Effector memory CD8-positive, alpha-beta T cell (primary cell): ENCODE results near the gene DOLPP1.

Experiments used
- ATAC-seq: fragments of 150-1000 bp; cut with Tn5 transposase; replicated peaks from 2 replicates; pipeline ENCODE4 v1.10.0; 2021; ENCODE audit warnings: mild to moderate bottlenecking, moderate library complexity
- DNase-seq, 3 experiments: peaks; one replicate each; pipeline ENCODE4 v3.0.0; 2021
- H3K27ac Mint-ChIP-seq, 2 donors: one replicate each; pipeline ENCODE4 v1.8.0; 2022; ENCODE audit warnings: mild to moderate bottlenecking in 2 of 2, mixed read lengths in 2 of 2, moderate library complexity in 2 of 2
- H3K27me3 Mint-ChIP-seq, 2 donors: one replicate each; pipeline ENCODE4 v1.8.0; 2022; ENCODE audit warnings: mixed read lengths in 2 of 2
- H3K36me3 Mint-ChIP-seq: one replicate; pipeline ENCODE4 v1.8.0; 2022; ENCODE audit warnings: mild to moderate bottlenecking, moderate library complexity, mixed read lengths; ENCODE audit not compliant: insufficient read depth
- H3K4me1 Mint-ChIP-seq, 2 donors: one replicate each; pipeline ENCODE4 v1.8.0; 2022; ENCODE audit warnings: low read depth in 2 of 2, mixed read lengths in 2 of 2
- H3K4me3 Mint-ChIP-seq, 2 donors: one replicate each; pipeline ENCODE4 v1.8.0; 2022; ENCODE audit warnings: mild to moderate bottlenecking in 2 of 2, mixed read lengths in 2 of 2, moderate library complexity in 2 of 2
- H3K9me3 Mint-ChIP-seq, 2 donors: one replicate each; pipeline ENCODE4 v1.8.0; 2022; ENCODE audit warnings: mixed read lengths in 2 of 2

Gene DOLPP1

GRCh38 chr9:129071526-129072126, 9.3 kb upstream of the DOLPP1 start:
- H3K36me3 Mint-ChIP-seq, result peaks cover 23% of the 10 kb centered on the region
- no peaks in the 10 kb centered on the region for H3K9me3 Mint-ChIP-seq
- H3K4me3 Mint-ChIP-seq, result peak overlapping the region in 1 of 2 donors; percentile 59
- H3K27ac Mint-ChIP-seq, result peak overlapping the region in 1 of 2 donors; percentile 68
- H3K27me3 Mint-ChIP-seq, result no peaks in the 10 kb centered on the region
- ATAC-seq, result peak; percentile 37
- H3K4me1 Mint-ChIP-seq, result peaks cover 11 to 38% of the 10 kb centered on the region in 2 donors
- peak; percentile 21 to 51 (median 38) for DNase-seq

DNA sequence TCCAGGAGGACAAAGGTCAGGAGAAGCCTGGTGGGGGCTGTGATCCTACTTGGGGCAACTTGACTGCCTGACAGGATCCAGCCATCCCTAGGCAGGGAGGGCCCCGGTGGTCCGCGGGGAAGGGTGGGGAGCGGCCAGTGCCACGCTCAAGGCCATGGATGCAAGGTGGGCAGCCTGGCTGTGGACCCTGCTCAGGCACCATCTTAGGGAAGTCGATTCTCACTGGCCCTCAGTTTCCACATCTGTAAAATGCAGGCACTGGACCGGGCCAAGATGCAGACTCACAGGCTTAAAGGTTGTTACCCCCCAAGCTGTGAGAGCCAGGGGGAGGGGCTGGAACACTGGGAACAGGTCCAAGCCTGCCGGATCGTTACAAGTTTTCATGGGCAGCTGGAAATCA, 8.7 kb upstream of the DOLPP1 start:
- Mint-ChIP-seq H3K27ac (peak overlapping the region in 1 of 2 donors; percentile 68), H3K4me3 (peak overlapping the region in 1 of 2 donors; percentile 59)

GRCh38 chr9:129073404-129073803, 7.5 kb upstream of the DOLPP1 start:
- Mint-ChIP-seq H3K36me3 (peaks cover 19% of the 10 kb centered on the region), H3K27me3 (no peaks in the 10 kb centered on the region), H3K4me3 (peak overlapping the region in 1 of 2 donors; percentile 43), H3K9me3 (no peaks in the 10 kb centered on the region), H3K4me1 (peaks cover 9 to 34% of the 10 kb centered on the region in 2 donors), H3K27ac (peak overlapping the region; percentile 48 to 70)
- DNase-seq (no peak), ATAC-seq (peak; percentile 57)

More for the DNA sequence above, 8.7 kb upstream of the DOLPP1 start:
- Mint-ChIP-seq H3K4me1 (peaks cover 11 to 38% of the 10 kb centered on the region in 2 donors), H3K27me3 (no peaks in the 10 kb centered on the region), H3K9me3 (no peaks in the 10 kb centered on the region), H3K36me3 (peaks cover 19% of the 10 kb centered on the region)
- no peak for ATAC-seq
- DNase-seq, result no peak

DNA sequence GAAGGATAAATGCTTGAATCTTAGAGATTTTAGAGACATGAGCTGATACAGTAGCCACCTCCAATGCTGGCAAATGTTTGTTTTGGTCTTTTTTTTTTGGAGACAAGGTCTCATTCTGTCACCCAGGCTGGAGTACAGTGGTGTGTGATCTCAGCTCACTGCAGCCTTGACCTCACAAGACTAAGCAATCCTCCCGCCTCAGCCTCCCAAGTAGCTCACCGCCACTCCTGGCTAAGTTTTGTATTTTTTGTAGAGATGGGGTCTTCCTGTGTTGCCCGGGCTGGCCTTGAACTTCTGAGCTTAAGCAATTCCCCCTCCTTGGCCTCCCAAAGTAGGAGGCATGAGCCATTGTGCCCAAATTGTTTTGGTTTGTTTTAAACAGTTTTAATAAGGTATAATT, 6.8 kb upstream of the DOLPP1 start:
- H3K4me3 Mint-ChIP-seq, result no peak overlapping the region
- no peak for ATAC-seq
- no peaks in the 10 kb centered on the region for H3K27me3 Mint-ChIP-seq
- H3K27ac Mint-ChIP-seq, result no peak overlapping the region
- H3K4me1 Mint-ChIP-seq, result peaks cover 3 to 32% of the 10 kb centered on the region in 2 donors
- no peak for DNase-seq
- H3K9me3 Mint-ChIP-seq, result no peaks in the 10 kb centered on the region
- H3K36me3 Mint-ChIP-seq, result peaks cover 17% of the 10 kb centered on the region

GRCh38 chr9:129075996-129076639, 4.8 kb upstream of the DOLPP1 start:
- no peak for ATAC-seq
- Mint-ChIP-seq H3K9me3 (no peaks in the 10 kb centered on the region), H3K36me3 (peaks cover 22% of the 10 kb centered on the region), H3K4me1 (peaks cover 9 to 36% of the 10 kb centered on the region in 2 donors), H3K27me3 (no peaks in the 10 kb centered on the region), H3K4me3 (no peak overlapping the region), H3K27ac (peak overlapping the region in 1 of 2 donors; percentile 85)
- no peak for DNase-seq

- Mint-ChIP-seq H3K36me3 (peaks cover 20% of the 10 kb centered on the region), H3K9me3 (no peaks in the 10 kb centered on the region), H3K4me1 (peaks cover 9 to 32% of the 10 kb centered on the region in 2 donors), H3K4me3 (no peak overlapping the region), H3K27ac (no peak overlapping the region), H3K27me3 (no peaks in the 10 kb centered on the region)
- DNase-seq (no peak), ATAC-seq (no peak)
Observed at GRCh38 chr9:129076640-129077037, 4.3 kb upstream of the DOLPP1 start.

- Mint-ChIP-seq H3K4me1 (peaks cover 9 to 34% of the 10 kb centered on the region in 2 donors), H3K4me3 (no peak overlapping the region), H3K27ac (no peak overlapping the region), H3K27me3 (no peaks in the 10 kb centered on the region), H3K9me3 (no peaks in the 10 kb centered on the region), H3K36me3 (peaks cover 20% of the 10 kb centered on the region)
- ATAC-seq, result no peak
- no peak for DNase-seq
Observed at GRCh38 chr9:129077236-129077635, 3.7 kb upstream of the DOLPP1 start.

GRCh38 chr9:129078691-129079503, 2.0 kb upstream of the DOLPP1 start:
- DNase-seq (no peak), ATAC-seq (no peak)
- Mint-ChIP-seq H3K9me3 (no peaks in the 10 kb centered on the region), H3K36me3 (peaks cover 14% of the 10 kb centered on the region), H3K27me3 (no peaks in the 10 kb centered on the region), H3K4me1 (peaks cover 13 to 32% of the 10 kb centered on the region in 2 donors), H3K27ac (no peak overlapping the region), H3K4me3 (peak overlapping the region; percentile 89 to 95)

GRCh38 chr9:129079829-129080228, 1.1 kb upstream of the DOLPP1 start:
- ATAC-seq (no peak), DNase-seq (no peak)
- H3K27ac Mint-ChIP-seq, result peak overlapping the region in 1 of 2 donors; percentile 87
- no peaks in the 10 kb centered on the region for H3K9me3 Mint-ChIP-seq
- H3K36me3 Mint-ChIP-seq, result peaks cover 14% of the 10 kb centered on the region
- no peaks in the 10 kb centered on the region for H3K27me3 Mint-ChIP-seq
- peaks cover 13 to 29% of the 10 kb centered on the region in 2 donors for H3K4me1 Mint-ChIP-seq
- peak overlapping the region; percentile 89 to 95 for H3K4me3 Mint-ChIP-seq

DNA sequence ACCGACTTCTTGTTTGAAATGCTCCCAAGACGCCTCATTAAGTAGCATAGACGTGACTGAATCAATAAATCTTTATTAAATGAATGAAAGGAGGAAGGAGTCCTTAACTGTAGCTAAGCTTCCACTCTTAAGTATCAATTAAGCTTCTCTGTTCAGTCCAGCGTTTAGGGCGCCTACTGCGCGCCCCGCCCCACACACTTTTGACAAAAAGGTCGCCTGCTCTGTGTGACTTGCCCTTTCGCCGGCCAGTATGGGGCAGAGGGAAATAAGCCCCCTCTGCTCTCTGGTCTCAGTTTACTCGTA, 662 bp upstream of the DOLPP1 start:
- no peaks in the 10 kb centered on the region for H3K27me3 Mint-ChIP-seq
- ATAC-seq (no peak), DNase-seq (no peak)
- peak overlapping the region; percentile 89 to 95 for H3K4me3 Mint-ChIP-seq
- H3K9me3 Mint-ChIP-seq, result no peaks in the 10 kb centered on the region
- H3K4me1 Mint-ChIP-seq, result peaks cover 13 to 31% of the 10 kb centered on the region in 2 donors
- H3K36me3 Mint-ChIP-seq, result peaks cover 16% of the 10 kb centered on the region
- H3K27ac Mint-ChIP-seq, result peak overlapping the region; percentile 82 to 87

- peak overlapping the region; percentile 89 to 95 for H3K4me3 Mint-ChIP-seq
- DNase-seq, result no peak
Observed at GRCh38 chr9:129081388-129081904, 535 bp downstream of the DOLPP1 start.

DNA sequence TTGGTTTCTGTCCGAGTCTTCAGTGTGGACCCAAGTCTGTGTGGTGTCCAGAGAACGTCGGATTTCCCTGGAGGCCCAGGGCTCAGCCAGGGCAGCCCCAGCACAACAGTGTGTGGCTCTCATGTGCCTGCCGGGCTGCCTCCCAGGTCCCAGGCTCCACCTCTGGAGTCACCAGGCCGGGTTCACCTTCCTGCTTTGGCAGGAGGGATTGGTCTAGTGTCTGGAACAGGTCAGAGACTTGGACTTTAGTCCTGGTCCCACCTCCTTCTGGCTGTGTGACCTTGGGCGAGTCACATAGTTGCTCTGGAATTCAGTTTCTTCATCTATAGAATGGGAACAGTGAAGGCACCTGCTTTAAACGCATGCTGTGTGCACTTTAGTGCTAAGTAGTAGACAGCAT, 3.2 kb downstream of the DOLPP1 start:
- peaks cover 13 to 27% of the 10 kb centered on the region in 2 donors for H3K4me1 Mint-ChIP-seq
- no peaks in the 10 kb centered on the region for H3K9me3 Mint-ChIP-seq
- H3K36me3 Mint-ChIP-seq, result peaks cover 40% of the 10 kb centered on the region
- H3K27me3 Mint-ChIP-seq, result no peaks in the 10 kb centered on the region
- DNase-seq, result no peak
- no peak overlapping the region for H3K4me3 Mint-ChIP-seq
- ATAC-seq, result no peak
- H3K27ac Mint-ChIP-seq, result no peak overlapping the region

More at GRCh38 chr9:129081388-129081904, 535 bp downstream of the DOLPP1 start:
- Mint-ChIP-seq H3K27me3 (no peaks in the 10 kb centered on the region), H3K36me3 (peaks cover 25% of the 10 kb centered on the region), H3K4me1 (peaks cover 13 to 31% of the 10 kb centered on the region in 2 donors), H3K9me3 (no peaks in the 10 kb centered on the region), H3K27ac (peak overlapping the region; percentile 82 to 87)
- ATAC-seq, result no peak

- DNase-seq (no peak), ATAC-seq (no peak)
- peaks cover 0 to 2% of the 10 kb centered on the region in 2 donors for H3K4me1 Mint-ChIP-seq
- H3K9me3 Mint-ChIP-seq, result no peaks in the 10 kb centered on the region
- H3K4me3 Mint-ChIP-seq, result no peak overlapping the region
- peaks cover 32% of the 10 kb centered on the region for H3K36me3 Mint-ChIP-seq
- H3K27me3 Mint-ChIP-seq, result no peaks in the 10 kb centered on the region
- H3K27ac Mint-ChIP-seq, result no peak overlapping the region
Observed at GRCh38 chr9:129089246-129089645, 8.3 kb downstream of the DOLPP1 start.
